GM12891 (cell line): ENCODE results near the gene MRPS12.

Experiments
- PAX5 ChIP-seq: IDR thresholded peaks from 2 replicates; pipeline ENCODE4 v1.6.1; 2011; ENCODE audit warnings: low read length, moderate library complexity, mild to moderate bottlenecking; ENCODE audit not compliant: insufficient read depth, severe bottlenecking
- POLR2A ChIP-seq: IDR thresholded peaks from 2 replicates; pipeline ENCODE4 v1.6.1; 2011; ENCODE audit warnings: low read depth, low read length, control low read depth
- POLR2AphosphoS5 ChIP-seq: IDR thresholded peaks from 2 replicates; pipeline ENCODE4 v1.6.1; 2011; ENCODE audit warnings: low read depth, low read length, control low read depth
- POU2F2 ChIP-seq: IDR thresholded peaks from 2 replicates; pipeline ENCODE4 v1.6.1; 2011; ENCODE audit warnings: low read depth, mild to moderate bottlenecking, control low read depth, low read length, moderate library complexity
- SPI1 ChIP-seq: IDR thresholded peaks from 2 replicates; pipeline ENCODE4 v1.6.1; 2011; ENCODE audit warnings: low read depth, low read length, control low read depth
- TAF1 ChIP-seq: IDR thresholded peaks from 2 replicates; pipeline ENCODE4 v1.6.1; 2011; ENCODE audit warnings: low read depth, low read length, control low read depth

DNA sequence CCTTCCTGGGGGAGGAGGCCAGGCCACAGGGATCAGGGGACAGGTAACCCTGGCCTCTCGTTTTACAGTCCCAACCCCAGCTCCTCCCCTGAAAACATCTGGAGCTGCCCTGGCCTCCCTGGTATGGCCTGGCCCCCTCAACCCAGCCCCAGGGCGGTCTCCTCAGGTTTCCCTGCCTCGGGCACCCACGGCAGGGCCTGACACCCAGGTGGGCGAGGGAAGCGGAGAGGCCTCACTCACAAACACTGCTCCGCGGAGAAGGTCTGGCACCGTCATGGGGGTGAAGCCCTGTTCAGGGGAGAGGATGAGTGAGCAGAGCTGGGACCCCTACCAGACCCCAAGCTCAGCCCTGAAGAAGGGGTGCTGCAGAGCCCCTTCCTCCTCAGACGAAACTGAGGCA is 12.2 kb upstream of the MRPS12 start:
- no peak for TF ChIP-seq POLR2A
- no peak for TF ChIP-seq TAF1
- no peak for TF ChIP-seq POLR2AphosphoS5
- TF ChIP-seq POU2F2: no peak
- no peak for TF ChIP-seq SPI1
- no peak for TF ChIP-seq PAX5
